ENCODE data around the gene SERPINH1.

The SERPINH1 gene

GRCh38 chr11:75557666-75558494 is 4.2 kb upstream of the SERPINH1 start:
- DNase-seq: no peak

- DNase-seq: no peak
These were observed 2.9 kb upstream of the SERPINH1 start for GRCh38 chr11:75558939-75559843.

- no peak for DNase-seq
These were observed 1.4 kb upstream of the SERPINH1 start for GRCh38 chr11:75560644-75561043.

- DNase-seq: no peak
These were observed 516 bp upstream of the SERPINH1 start for GRCh38 chr11:75561426-75562047.

GRCh38 chr11:75562836-75563484 is 907 bp downstream of the SERPINH1 start:
- DNase-seq: peak; percentile 11

- no peak for DNase-seq
These were observed 1.5 kb downstream of the SERPINH1 start for GRCh38 chr11:75563501-75563977.

- DNase-seq: no peak
These were observed 2.0 kb downstream of the SERPINH1 start for GRCh38 chr11:75563978-75564552.

GRCh38 chr11:75565221-75565814 is 3.3 kb downstream of the SERPINH1 start:
- no peak for DNase-seq

- no peak for DNase-seq
These were observed 4.1 kb downstream of the SERPINH1 start for GRCh38 chr11:75565916-75566762.

GRCh38 chr11:75566763-75567279 is 4.8 kb downstream of the SERPINH1 start:
- no peak for DNase-seq

GRCh38 chr11:75567971-75568370 is 5.9 kb downstream of the SERPINH1 start:
- DNase-seq: no peak

- no peak for DNase-seq
These were observed 6.7 kb downstream of the SERPINH1 start for GRCh38 chr11:75568616-75569219.

- no peak for DNase-seq
These were observed 8.6 kb downstream of the SERPINH1 start for GRCh38 chr11:75570559-75571139.

GRCh38 chr11:75571625-75572024 is 9.6 kb downstream of the SERPINH1 start:
- no peak for DNase-seq

GRCh38 chr11:75572744-75573143 is 10.7 kb downstream of the SERPINH1 start:
- no peak for DNase-seq

GRCh38 chr11:75574698-75575602 is 12.9 kb downstream of the SERPINH1 start:
- no peak for DNase-seq

- no peak for DNase-seq
These were observed 14.0 kb downstream of the SERPINH1 start for GRCh38 chr11:75576017-75576416.

GRCh38 chr11:75576499-75576918 is 14.5 kb downstream of the SERPINH1 start:
- peak; percentile 32 for DNase-seq

GRCh38 chr11:75577207-75577606 is 15.2 kb downstream of the SERPINH1 start:
- DNase-seq: peak; percentile 56
